ENCODE measurements around the gene PIP4K2A.

GRCh38 chr10:22615819-22616499 is 98.4 kb downstream of the PIP4K2A start:
- TF ChIP-seq CTCF (conservative IDR thresholded peaks at IDR 0.05) (no peak), EZH2 (IDR thresholded peaks at IDR 0.05; ENCODE audit: low read depth) (no peak)
